UCSD-AML1 (cell line): Measurements from ENCODE around the gene UNC79.

Source experiments
- DNase-seq: peaks from one replicate; lab custom pipeline; 2025; ENCODE audit not compliant: unreplicated experiment; lab: John Stamatoyannopoulos, UW

Gene UNC79

GRCh38 chr14:93655078-93655750 is 224.5 kb downstream of the UNC79 start:
- DNase-seq = no peak

GRCh38 chr14:93657875-93658274 is 227.1 kb downstream of the UNC79 start:
- no peak for DNase-seq

DNA sequence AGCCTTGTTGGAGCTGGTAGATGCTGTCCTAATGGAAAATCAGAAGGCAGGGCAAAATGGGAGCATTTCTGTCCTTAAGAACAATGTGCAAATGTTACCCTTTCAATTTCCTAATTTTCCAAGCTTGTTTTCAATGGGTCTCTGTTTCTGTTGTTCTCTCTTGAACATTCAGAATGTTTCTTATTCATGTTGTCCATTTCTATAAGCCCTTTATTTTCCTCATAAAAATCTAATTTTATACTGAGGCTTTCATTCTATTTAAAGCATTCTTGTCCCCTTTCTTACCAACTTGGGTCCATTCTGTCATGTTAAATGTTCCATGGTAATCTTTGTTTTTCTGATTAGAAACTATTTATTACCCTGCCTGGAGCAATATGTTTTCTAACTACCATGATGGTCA is 232.6 kb downstream of the UNC79 start:
- no peak for DNase-seq

DNA sequence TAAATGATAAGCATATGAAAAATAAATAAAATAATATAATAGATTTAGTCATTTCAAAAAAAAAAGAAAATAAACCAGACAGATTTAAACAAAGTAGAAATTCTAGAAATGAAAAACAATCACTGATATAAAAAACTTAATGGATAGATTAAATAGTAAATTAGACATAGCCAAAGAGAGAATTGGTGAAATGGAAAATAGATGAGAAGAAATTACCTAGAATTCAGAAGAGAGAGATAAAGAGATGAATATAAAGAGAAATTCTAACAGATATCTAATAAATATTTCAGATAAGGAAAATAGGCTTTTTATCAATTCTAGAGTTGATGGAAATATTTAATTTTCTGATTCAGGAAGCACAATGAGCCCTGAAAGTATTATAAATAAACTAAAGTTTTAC is 234.4 kb downstream of the UNC79 start:
- no peak for DNase-seq

GRCh38 chr14:93669632-93670031 is 238.9 kb downstream of the UNC79 start:
- no peak for DNase-seq

DNA sequence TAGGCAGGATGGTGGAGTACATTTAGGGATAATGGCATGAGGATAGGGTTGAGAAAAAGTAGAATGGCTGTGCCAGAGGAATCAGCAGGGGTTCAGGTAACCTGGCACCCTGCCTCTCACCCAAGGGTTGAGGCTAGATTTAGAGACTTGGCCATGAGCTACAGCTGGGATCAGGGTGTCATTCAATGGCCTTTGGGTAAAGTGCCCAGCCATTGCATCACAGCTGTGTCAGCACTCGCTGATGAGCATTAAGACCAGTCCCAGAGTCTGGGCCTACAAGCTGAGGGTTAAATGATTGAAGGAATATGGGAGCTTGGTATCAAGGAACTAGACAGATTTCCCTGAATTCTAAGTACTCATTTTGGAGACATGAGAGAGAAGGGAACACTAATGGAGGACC is 243.6 kb downstream of the UNC79 start:
- no peak for DNase-seq

- DNase-seq = no peak
These were observed 244.9 kb downstream of the UNC79 start for GRCh38 chr14:93675651-93676050.

DNA sequence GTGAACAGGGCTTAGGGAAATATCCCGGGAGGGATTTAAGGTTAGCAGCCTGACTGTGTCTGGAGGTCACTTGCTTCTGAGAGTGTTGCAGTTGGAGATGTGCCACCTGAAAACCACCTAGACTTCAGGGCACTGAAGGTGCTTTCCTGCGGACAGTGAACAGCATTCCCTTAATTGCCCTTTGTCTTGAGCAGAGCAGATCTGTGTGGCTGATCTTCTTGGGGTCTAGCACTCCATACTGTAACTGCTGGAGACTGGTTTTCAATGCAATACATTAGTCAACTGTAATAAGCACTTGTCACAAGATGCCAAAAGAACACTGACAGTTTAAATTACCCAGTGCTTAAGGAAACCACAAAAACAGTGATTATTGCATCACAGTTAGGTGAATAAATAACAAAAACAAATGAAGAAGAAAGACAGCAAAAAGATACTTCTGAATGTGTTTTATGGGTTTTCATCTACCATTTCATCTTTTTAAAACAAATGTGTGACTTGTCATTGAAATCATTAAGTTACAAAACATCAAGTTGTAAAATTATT is 245.7 kb downstream of the UNC79 start:
- no peak for DNase-seq

DNA sequence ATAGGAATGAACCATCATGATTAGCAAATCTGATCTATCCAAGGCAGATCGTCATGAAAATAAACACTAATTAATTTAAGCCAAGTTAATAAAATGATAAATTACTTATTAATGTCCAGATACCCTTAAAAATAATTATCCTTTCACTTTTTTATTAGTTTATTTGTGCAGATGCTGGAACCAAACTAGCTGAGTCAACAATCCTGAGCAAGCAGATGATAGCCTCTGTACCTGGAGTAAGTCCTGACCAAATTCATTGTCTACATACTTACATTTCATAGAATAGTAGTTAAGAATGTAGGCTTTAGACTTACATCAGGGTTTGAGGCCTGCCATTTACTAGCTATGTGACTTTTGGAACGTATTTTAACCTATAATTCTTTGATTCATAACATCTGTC is 251.7 kb downstream of the UNC79 start:
- no peak for DNase-seq

GRCh38 chr14:93683226-93683625 is 252.5 kb downstream of the UNC79 start:
- DNase-seq = no peak

DNA sequence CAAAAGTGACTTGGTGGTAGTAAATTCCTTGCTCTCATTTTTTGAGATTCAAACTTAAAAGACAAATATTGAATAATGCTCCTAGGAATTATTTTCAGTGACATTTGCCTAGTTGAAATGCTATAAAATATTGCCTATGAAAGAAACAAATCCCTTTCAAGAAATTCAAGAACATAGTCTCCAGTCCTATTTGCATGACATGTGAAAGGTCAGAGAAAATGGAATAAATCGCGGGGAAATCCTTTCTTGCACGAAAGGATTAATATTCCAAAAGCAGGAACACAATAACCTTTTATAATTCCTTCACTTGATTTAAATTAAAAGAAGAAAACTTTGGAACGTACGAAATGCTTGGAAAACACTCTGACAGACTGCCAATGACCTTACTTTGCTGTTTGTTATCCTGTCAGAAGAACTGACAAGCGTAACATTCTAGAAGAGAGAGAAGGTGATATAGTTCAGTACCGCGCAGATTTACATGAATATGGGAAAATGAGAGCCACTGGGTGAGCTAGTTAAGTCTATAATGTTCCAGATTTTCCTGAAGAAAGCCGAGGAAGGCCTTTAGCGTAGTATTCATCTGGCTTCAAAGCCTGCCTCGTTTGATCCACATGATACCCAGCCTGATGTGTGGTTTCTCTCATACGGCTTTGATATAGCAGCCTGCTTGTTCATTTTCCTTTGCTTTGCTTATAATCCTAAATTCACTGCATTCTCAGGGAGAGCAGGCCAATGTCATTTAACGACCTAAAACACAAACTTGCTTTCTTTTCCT is 254.6 kb downstream of the UNC79 start:
- no peak for DNase-seq

GRCh38 chr14:93686268-93686667 is 255.5 kb downstream of the UNC79 start:
- DNase-seq = no peak

DNA sequence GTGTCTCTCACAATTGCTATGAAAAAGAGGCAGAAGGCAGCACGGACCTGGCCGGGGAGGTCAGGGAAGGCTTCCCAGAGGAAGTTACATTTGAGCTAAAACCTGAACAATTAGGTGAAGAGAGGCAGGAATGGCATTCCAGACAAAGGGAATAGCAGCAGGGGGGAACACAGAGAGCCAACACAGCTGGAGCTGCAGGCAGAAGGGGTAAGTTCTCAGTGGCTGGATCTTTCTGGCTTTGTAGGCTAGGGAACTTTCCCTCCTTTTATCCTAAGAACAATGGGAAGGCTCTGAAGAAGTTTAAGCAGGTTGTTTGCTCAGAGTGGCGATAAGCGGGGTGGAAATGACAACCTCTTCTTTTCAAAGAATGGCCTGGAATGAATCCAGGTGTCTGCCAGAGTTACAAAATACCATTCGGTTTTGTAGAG is 257.5 kb downstream of the UNC79 start:
- no peak for DNase-seq

DNA sequence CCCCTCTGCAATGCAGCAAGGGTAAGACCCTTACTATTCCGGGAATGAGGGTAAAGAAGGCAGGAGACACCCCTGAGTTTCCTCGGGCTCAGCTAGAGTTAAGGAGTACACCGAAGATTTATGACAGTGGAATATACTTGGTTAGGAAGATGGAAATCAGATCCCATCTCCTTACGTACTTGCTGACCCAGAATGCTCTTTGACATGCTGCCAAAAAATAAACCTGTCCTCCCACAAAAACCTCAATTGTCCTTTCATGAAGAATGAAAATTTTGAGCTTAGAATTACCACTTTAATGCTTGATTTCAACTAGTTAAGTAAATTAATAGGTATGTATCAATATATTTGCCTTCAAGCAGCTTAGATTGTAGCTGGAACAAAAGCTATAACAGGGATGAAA is 258.1 kb downstream of the UNC79 start:
- no peak for DNase-seq

GRCh38 chr14:93690146-93690545 is 259.4 kb downstream of the UNC79 start:
- no peak for DNase-seq

GRCh38 chr14:93691042-93691780 is 260.5 kb downstream of the UNC79 start:
- no peak for DNase-seq

DNA sequence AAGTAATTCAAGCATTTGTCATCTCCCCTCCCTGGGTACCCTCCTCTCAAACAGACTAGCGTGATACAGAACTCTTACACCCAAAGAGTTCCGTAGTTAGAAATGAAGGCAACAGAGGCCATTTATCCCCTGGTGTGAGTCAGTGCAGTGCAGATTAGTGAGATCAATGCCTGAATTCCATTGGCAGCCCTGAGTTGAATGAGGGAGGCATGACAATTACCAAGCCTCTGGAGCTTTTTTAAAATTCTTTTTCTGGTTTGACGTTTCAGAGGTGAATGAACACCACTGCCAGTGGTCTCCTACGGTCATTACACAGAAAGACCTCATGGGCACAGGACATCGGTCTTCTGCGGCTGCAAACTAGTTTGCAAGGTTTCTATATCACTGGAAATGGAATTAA is 263.2 kb downstream of the UNC79 start:
- no peak for DNase-seq

DNA sequence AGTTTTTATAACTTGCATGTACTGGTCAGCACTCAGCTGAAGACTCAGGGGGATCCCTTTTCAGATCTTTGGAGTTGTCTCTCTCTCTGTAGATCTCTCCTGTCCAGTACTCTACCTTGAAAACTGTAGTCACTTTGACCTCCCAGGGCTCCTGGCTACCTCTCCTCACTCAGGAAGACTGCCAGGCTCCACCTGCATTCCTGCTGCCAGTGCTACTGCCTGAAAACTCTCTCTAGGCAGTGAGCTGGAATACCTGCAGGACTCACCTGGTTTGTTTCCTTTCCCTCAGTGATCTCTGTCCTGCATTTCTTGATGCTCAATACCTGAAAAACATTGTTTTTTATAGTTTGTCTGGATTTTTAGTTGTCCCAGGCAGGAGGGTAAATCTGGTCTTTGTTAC is 270.2 kb downstream of the UNC79 start:
- no peak for DNase-seq

DNA sequence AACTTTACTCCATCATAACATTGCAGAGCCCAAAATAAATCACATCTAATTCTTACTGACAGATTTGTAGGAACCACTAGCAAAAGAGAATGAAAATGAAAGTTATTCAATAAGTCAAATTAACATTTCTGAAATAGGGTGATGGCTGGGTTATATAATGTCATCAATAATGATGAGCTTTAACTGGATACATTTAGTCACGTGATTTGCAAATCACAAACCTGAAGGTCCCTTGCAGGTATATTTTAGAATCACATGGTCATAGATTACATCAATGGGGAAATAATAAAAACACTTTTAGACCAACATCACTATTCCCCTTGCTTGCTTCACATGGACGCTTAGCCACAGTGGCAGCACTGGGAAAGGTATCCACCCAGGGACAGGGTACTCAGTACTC is 270.8 kb downstream of the UNC79 start:
- DNase-seq = no peak

DNA sequence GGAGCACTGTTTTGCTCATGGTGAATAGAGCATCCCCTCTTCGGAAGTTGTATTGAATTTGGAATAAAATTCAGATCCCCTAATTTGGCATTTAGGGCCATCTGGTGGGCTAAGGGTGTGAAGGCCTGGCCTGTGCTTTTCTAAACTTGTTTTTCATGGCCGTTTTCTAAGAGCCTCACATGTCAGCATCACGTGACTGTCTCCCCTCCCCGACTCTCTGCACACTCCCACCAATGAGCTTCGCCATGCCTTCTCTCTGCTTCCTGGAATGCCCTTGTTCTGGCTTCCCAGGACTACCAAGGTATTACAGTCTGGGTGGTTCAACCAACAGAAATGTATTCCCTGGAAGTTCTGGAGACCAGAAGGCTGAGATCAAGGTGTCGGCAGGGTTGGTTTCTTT is 272.2 kb downstream of the UNC79 start:
- no peak for DNase-seq

DNA sequence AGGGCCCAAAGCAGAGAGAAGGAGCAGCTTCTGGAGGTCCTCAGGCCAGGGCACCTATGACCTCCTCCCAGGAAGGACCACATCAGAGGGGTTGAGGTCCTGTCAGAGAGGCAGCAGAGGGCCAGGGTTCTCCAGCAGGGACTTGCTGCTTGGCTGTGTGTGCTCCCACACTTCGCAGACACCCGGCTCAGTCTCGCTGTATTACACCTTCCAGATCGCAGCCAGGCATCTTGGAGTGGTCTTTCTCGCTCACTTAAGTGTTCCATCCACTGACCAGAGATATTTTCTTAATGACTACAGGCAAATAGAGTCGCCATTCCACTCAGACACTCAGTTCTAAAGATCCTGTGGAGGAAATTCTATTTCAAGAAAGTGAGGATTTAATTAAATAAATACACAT is 273.2 kb downstream of the UNC79 start:
- DNase-seq = no peak
